Stimulated activated CD4-positive, alpha-beta T cell treated with anti-CD3 and anti-CD28 coated beads, Interleukin-12 subunit alpha, Interleukin-12 subunit beta, amount 100 ng/mL, for 48 hours (primary cell): ENCODE results near the gene MAPKAP1.
A peak's percentile ranks its signal among the peaks of the same experiment; 100 is the strongest.

Source experiments
- DNase-seq, 3 donors: peaks; one replicate each; pipeline ENCODE4 v3.0.0-alpha.2; 2020; ENCODE audit warnings: low read depth in 2 of 3, low spot score in 1 of 3

The MAPKAP1 gene

DNA sequence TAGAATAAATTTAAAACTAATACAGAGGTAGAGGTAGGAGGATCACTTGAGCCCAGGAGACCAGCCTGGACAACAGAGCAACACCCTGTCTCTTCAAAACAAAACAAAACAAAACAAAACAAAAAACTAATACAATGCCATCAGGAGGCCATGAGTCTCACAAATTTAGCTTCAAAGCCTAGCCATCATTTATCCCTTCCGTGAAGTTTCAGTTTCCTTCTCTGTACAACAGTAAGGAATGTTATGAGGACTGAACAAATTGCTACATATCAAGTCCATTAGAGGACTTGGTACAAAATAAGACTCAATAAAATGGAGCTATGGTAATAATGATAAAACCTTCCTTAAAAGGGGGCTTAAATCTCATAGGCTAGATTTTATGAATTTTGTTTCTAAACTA, 60.8 kb downstream of the MAPKAP1 start:
- DNase-seq = no peak

DNA sequence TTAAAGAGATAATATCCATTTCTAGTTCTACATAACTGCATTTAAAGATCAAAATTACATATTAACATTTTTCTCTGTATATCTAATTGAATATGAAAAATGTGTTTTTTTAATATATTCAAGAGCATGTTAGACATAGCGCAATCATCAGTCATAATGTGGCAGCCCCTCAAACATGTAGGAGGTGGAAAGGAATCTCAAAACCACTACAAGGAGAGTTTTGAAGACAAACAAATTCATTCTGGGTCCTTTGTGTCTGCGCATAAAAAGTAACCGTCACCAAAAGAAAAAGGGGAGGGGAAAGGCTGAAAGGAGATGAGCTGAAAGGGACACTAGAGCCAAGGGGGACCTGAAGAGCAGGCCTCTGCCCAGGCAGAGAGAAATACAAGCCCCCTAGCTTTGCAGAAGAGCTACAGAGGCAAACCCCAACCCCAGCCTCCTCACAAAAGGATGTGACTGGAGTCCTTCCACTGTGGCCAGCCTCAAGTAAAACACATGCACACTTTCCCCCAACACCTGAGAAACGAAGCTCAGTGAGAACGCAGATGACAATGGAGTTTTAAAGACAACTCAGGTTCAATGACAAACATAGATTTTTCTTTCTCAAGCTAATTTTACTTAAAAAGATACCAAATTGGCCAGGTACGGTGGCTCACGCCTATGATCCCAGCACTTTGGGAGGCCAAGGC, 62.0 kb downstream of the MAPKAP1 start:
- no peak for DNase-seq

GRCh38 chr9:125642311-125642710, 64.7 kb downstream of the MAPKAP1 start:
- DNase-seq = no peak

DNA sequence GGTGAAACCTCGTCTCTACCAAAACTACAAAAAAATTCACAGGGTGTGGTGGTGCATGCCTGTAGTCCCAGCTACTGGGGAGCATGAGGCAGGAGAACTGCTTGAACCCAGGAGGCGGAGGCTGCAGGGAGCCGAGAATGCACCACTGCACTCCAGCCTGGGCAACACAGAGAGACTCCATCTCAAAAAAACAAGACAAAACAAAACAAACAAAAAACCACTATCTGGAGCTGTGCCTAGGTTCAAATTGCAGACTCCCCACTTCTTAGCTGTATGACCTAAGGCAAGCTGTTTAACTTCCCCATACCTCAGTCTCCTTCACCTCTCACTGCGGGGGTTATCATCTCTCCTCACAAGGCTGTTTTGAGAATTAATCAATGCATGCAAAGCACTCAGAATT, 68.0 kb downstream of the MAPKAP1 start:
- DNase-seq = no peak

DNA sequence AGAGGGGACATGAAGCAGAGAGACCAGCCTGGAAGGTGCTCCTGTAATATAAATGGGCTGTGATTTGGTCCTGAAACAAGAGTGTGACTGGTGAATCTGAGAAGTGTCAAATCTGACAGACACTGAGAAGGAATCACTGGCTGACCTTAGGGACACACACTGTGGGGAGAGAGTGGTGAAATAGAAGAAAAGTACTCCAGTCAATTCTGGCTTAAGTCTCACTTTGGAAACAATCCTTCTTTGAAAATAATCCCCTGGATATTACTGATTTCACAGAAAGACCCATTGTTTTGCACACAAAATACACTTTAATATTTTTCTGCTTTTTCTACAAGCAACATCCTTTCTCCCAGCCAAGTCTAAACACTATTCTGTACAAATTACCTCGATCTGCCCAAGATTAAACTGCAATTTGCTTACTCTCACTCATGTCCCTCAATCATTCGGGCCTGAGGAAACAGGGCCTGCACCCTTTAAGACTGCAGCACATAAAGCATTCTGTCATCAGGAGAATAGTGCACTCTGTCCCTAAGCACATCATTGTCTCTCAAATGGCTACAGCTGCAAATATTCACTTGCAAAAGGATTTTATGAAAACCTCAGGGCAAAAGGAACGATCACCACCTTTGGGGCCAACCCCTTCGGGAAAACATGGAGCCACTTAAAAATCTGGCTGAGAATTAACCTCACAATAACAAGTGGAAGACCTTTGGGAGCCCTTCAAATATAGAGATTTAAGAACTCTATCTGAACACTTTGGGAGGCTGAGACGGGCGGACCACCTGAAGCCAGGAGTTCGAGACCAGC, 68.6 kb downstream of the MAPKAP1 start:
- no peak for DNase-seq

- DNase-seq = no peak
Observed at GRCh38 chr9:125637241-125637640, 69.8 kb downstream of the MAPKAP1 start.

DNA sequence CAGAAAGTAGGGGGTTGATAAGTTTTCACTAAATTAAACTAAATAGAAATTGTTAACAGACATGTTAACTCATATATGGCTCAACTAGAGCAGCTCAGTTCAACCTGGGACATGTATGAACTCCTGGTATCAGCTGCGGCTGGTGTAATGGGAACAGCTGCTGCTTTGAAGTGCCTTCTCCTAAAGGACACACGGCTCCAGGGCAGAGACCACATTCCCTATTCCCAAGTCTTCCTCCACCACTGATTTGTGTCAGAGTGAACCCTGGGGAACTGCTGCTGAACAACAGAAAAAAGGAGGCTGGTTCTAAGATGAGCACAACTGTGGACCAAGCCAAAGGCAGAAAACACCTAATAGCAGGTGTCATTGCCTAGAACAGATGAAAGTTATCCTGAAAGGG, 71.1 kb downstream of the MAPKAP1 start:
- no peak for DNase-seq

DNA sequence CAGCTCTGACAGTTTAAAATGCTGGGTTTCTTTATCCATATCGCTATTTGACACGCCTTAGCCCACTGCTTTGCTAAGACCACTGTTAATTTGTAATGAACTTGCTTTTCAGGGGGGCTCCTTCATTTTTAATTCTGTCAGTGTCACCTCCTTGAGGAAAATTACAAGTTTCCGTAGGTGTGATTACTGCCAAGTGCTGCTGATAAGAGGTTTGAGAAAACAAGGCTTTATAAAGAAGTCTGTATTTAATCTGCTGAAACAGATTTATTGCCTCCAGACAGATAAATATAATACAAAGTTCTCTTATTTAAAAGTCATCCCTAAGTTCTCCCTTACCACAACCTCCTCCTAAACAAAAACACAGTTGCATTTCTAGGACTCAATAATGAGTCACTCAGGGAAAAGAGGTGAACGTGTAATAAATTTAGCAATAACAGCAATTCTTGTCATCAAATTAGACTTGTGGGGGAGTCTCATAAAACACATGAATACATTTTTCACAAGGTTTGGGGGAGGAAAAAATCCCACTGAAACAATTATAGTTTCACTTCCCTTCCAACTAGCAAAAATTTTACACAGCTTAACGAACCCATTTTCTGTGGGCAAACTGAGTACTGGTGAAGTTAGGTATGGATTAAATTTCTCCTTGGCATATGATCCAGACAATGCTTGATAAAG, 72.8 kb downstream of the MAPKAP1 start:
- DNase-seq = no peak

GRCh38 chr9:125633116-125633745, 73.8 kb downstream of the MAPKAP1 start:
- DNase-seq = no peak

DNA sequence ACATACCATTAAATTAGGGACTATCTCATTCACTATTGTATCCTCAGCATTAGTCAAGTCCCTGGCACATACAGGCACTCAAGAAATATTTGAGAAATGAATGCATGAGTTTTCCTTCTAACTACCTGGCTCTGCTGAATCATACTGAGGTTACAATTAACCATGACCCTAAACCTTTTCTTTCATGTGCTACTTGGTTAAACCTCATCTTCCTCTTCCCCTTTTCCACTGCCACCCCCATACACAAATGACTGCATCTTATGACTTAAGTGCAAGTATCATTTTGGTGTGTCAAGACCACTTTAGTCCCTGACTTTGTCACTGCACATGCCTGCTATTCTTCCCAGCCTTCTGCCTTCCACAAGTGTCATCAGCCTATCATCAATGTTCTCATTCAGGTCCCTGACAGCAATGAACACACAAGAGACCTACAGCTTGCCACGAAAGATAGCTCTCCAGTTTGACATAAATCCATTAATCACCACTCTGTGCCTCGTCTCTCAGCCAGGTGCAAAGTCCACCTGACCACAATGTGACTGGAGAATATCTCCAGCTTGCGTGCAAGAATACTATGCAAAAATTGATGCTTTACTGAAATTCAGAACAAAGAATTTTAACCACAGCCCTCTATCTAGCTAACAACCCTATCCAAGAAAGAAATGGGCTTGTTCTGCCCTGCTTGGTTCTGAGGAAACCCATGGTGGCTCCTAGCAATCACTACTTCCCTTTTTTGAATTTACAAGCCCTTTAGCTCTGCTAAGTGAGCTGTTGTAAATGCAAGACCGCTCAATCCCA, 74.5 kb downstream of the MAPKAP1 start:
- DNase-seq = peak in 2 of 3 donors; percentile 27 to 34

DNA sequence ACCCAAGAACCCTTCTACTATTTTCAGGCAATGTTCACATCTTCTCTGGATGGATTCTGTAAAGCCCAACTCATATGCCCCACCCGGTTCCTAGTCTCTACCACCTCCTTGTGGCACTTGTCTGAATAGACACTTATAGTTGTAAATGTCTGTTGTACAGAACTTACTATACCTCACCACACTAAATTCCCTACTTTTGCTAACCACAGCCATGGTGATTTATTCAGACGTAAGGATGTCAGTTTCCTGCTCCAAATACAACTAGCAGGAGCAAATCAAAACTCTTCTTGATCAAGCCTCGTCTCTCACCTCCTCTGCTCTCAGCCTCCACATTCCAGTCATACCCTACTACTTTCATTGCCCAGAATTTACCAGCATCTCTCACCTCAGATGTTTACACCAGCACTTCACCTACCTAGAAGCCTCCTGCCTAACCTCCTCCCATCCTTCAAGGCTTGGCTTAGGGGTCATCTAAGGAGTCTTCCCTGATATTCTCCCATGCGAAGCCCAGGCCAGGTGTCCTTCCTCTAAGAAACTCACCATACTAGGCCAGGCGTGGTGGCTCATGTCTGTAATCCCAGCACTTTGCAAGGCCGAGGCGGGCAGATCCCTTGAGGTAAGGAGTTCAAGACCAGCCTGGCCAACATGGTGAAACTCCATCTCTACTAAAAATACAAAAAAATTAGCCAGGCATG, 75.5 kb downstream of the MAPKAP1 start:
- peak in 2 of 3 donors; percentile 16 to 55 for DNase-seq

DNA sequence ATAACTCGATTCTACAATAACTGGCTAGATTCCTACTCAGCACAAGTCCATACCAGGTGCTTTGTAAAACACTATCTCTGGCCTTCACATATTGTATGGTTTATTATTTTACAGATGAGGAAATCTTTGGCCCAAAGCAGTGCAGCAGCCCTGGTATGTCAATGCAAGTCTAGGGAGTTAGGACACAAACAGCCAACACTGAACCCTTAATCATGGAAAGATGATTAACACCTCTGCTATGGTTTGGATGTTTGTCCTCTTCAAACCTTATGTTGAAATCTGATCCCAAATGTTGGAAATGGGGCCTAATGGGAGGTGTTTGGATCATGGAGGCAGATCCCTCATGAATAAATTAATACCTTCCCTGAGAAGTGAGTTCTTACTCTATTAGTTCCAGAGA, 76.6 kb downstream of the MAPKAP1 start:
- DNase-seq = no peak

DNA sequence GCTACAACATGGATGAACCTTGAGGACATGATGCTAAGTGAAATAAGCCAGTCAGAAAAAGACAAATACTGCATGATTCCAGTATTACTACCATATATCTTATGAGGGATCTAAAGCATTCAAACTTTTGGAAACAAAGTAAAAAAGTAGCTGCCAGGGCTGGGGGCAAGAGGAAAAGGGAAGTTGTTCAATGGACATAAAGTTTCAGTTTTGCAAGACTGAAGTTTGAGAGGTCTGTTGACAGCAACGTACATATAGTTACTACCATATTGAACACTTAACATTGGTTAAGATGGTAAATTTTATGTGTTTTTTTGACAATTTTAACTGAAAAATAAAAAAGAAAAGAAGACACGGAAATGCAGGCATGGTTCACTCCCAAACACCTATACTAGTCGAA, 77.6 kb downstream of the MAPKAP1 start:
- no peak for DNase-seq

GRCh38 chr9:125626187-125626586, 80.8 kb downstream of the MAPKAP1 start:
- no peak for DNase-seq

- DNase-seq = no peak
Observed at GRCh38 chr9:125621170-125621569, 85.8 kb downstream of the MAPKAP1 start.

DNA sequence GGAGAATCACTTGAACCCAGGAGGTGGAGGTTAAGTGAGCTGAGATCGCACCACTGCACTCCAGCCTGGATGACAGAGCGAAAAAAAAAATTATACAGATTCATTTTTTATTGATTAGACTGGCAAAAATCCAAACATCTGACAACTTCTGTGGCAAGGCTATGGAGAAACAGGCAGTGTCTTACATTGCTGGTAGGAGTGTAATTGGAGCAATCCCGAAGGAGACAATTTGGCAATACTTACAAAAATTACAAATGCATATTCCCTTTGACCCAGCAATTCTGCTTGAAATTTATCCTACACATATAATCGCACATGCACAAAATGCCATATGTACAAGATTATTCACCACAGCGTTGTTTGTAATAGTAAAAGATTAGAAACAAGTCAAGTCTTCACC, 86.8 kb downstream of the MAPKAP1 start:
- DNase-seq = no peak

GRCh38 chr9:125617087-125617486, 89.9 kb downstream of the MAPKAP1 start:
- DNase-seq = no peak

- no peak for DNase-seq
Observed at GRCh38 chr9:125613141-125613540, 93.9 kb downstream of the MAPKAP1 start.

GRCh38 chr9:125612616-125613015, 94.4 kb downstream of the MAPKAP1 start:
- DNase-seq = no peak

DNA sequence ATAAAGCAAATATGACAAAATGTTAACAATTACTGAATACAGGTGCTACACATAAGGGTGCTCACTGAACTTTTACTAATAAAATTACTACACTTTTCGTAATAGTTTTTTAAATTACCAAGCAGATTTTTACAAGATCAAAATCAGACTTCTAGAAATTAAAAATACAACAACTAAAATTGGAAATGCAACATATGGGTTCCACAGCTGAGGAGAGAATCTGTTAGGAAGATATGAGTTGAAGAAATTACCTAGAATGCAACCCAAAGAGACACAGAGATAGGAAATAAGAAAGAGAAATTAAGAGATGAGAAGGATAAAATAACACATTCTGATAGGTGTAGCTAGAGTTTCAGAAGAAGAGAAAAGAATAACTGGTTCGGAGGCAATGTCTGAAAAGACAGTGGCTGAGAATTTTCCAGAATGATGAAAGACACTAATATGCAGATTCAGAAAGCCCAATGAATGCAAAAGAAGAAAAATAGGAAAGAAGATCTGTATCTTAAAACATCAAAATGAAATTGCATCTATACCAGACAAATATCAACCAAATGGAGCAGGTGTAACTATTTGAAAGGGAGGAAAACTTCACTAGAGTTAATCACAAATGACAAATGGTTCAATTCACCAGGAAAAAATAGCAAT, 95.8 kb downstream of the MAPKAP1 start:
- no peak for DNase-seq
